Left lung (tissue), 10 donors: ENCODE measurements around the gene ARHGEF25. TPM values are rescaled to one million over a fixed set of nuclear protein-coding genes. Genes with fewer than 3 reads are reported as not detected.

Experiments
- ATAC-seq: fragments of 200-7000 bp; cut with Tn5 transposase; one replicate; pipeline ENCODE4 v1.9.1; 2020; ENCODE audit warnings: moderate library complexity
- DNase-seq, 4 donors: peaks; one replicate each; pipeline ENCODE4 v3.0.0-alpha.2; 2013 to 2020
- H3K27ac ChIP-seq, 2 donors: fragments of 200-600 bp; sonication (generic) in 1 of 2; one replicate each; pipeline versions ENCODE4 v1.5.0 to v1.8.0; 2020 to 2021
- H3K27me3 ChIP-seq, 2 donors: fragments of 200-600 bp; sonication (generic) in 1 of 2; one replicate each; pipeline versions ENCODE4 v1.5.0 to v1.8.0; 2020 to 2021
- H3K36me3 ChIP-seq, 2 donors: fragments of 200-600 bp; sonication (generic) in 1 of 2; one replicate each; pipeline versions ENCODE4 v1.5.0 to v1.8.0; 2020 to 2021
- H3K4me1 ChIP-seq, 2 donors: fragments of 200-600 bp; one replicate each; pipeline ENCODE4 v1.8.0; 2021
- H3K4me3 ChIP-seq, 2 donors: fragments of 200-600 bp; sonication (generic) in 1 of 2; one replicate each; pipeline versions ENCODE4 v1.5.0 to v1.8.0; 2020 to 2021; ENCODE audit warnings: mild to moderate bottlenecking in 1 of 2
- H3K9me3 ChIP-seq, 2 donors: fragments of 200-600 bp; sonication (generic) in 1 of 2; one replicate each; pipeline versions ENCODE4 v1.5.0 to v1.8.0; 2020 to 2021
- CTCF ChIP-seq, 2 donors: fragments of 200-600 bp; sonication (generic) in 1 of 2; IDR thresholded peaks; one replicate each; pipeline versions ENCODE4 v1.5.0 to v1.8.0; 2021; ENCODE audit warnings: antibody characterized with exemption in 2 of 2
- intact Hi-C, 2 donors: fragments of 100-400 bp; cut with DNase I; formaldehyde crosslinking; loops; one replicate each; pipeline versions ENCODE4 v1.11.2 to v1.14.2; 2022
- polyA plus RNA-seq, 6 donors: library from polyadenylated mRNA; unstranded; fragments of 120-200 nt; gene quantifications; one replicate each; pipeline ENCODE4 v1.2.1, GENCODE V29; 2013; ENCODE audit not compliant: insufficient read length in 6 of 6
- total RNA-seq, 2 donors: library from RNA; stranded (reverse); fragmentation: NEBNext Ultra II Directional; extraction: Animal tissue kit (Norgen Biotek cat#: 25700); gene quantifications; one replicate each; pipeline ENCODE4 v1.2.1, GENCODE V29; 2021
- donor health status: DM: no; HTN: yes; CAD: no.
- donor health status: DM: no; HTN: no; CAD: no.

ARHGEF25 gene
- total and polyA plus RNA-seq, 8 donors = 16.5 to 53.4 (median 45.7) TPM

GRCh38 chr12:57576613-57577160 is 34.5 kb upstream of the ARHGEF25 start:
- DNase-seq (no peak), ATAC-seq (no peak)
- TF ChIP-seq CTCF (IDR thresholded peaks at IDR 0.05) = no peak
- H3K27me3 ChIP-seq = peaks cover 0 to 3% of the 10 kb centered on the region in 2 donors
- no peaks in the 10 kb centered on the region for H3K4me1 ChIP-seq
- no peak overlapping the region for H3K4me3 ChIP-seq
- no peak overlapping the region for H3K27ac ChIP-seq
- H3K9me3 ChIP-seq = no peaks in the 10 kb centered on the region
- intact Hi-C loops = no loop called here
- no peaks in the 10 kb centered on the region for H3K36me3 ChIP-seq

- no peak for DNase-seq
Observed at GRCh38 chr12:57577981-57578758, 33.1 kb upstream of the ARHGEF25 start.

GRCh38 chr12:57579011-57579410 is 32.2 kb upstream of the ARHGEF25 start:
- Histone ChIP-seq H3K36me3 (no peaks in the 10 kb centered on the region), H3K4me1 (peaks cover 0 to 6% of the 10 kb centered on the region in 2 donors), H3K9me3 (no peaks in the 10 kb centered on the region), H3K27ac (no peak overlapping the region), H3K27me3 (peaks cover 0 to 18% of the 10 kb centered on the region in 2 donors), H3K4me3 (no peak overlapping the region)
- DNase-seq (no peak), ATAC-seq (no peak)
- intact Hi-C loops = no loop called here
- no peak for TF ChIP-seq CTCF (IDR thresholded peaks at IDR 0.05)

More at GRCh38 chr12:57577981-57578758, 33.1 kb upstream of the ARHGEF25 start:
- Histone ChIP-seq H3K27ac (no peak overlapping the region), H3K4me3 (no peak overlapping the region), H3K9me3 (no peaks in the 10 kb centered on the region), H3K27me3 (peaks cover 0 to 17% of the 10 kb centered on the region in 2 donors), H3K4me1 (peaks cover 0 to 3% of the 10 kb centered on the region in 2 donors), H3K36me3 (no peaks in the 10 kb centered on the region)
- no peak for ATAC-seq
- intact Hi-C loops = no loop called here
- TF ChIP-seq CTCF (IDR thresholded peaks at IDR 0.05) = no peak

GRCh38 chr12:57579677-57580465 is 31.4 kb upstream of the ARHGEF25 start:
- DNase-seq = no peak
- Histone ChIP-seq H3K36me3 (no peaks in the 10 kb centered on the region), H3K4me1 (peaks cover 0 to 6% of the 10 kb centered on the region in 2 donors), H3K4me3 (no peak overlapping the region), H3K9me3 (no peaks in the 10 kb centered on the region), H3K27me3 (peaks cover 0 to 18% of the 10 kb centered on the region in 2 donors), H3K27ac (no peak overlapping the region)
- intact Hi-C loops = no loop called here
- no peak for TF ChIP-seq CTCF (IDR thresholded peaks at IDR 0.05)
- no peak for ATAC-seq

DNA sequence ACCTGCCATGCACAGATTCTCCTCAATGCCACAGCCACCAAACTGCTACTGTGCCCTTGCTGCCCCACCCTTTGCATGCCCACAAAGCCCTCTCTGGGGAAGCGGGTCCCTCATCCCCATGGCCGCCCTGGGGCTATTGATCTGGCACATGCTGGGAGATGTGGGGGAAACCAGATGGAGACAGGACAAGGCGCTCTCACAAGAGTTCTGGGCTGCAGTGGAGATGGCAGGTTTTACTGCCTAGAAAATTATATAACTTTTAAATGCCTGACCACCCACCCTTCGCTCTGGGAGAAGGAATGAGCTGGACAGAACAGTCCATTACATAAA is 30.8 kb upstream of the ARHGEF25 start:
- no peak for ATAC-seq
- intact Hi-C loops = no loop called here
- no peak for TF ChIP-seq CTCF (IDR thresholded peaks at IDR 0.05)

More for the DNA sequence above, 30.8 kb upstream of the ARHGEF25 start:
- Histone ChIP-seq H3K4me3 (no peak overlapping the region), H3K27me3 (peaks cover 0 to 21% of the 10 kb centered on the region in 2 donors), H3K36me3 (no peaks in the 10 kb centered on the region), H3K9me3 (no peaks in the 10 kb centered on the region), H3K27ac (no peak overlapping the region), H3K4me1 (peaks cover 0 to 6% of the 10 kb centered on the region in 2 donors)
- DNase-seq = no peak
